Measurements from ENCODE around the gene MCOLN2. TPM values are rescaled to one million over a fixed set of nuclear protein-coding genes. Genes with fewer than 3 reads are reported as not detected.

The MCOLN2 gene
- polyA plus RNA-seq, 1 of the 3 experiments (the other 2 are of a cell fraction), result not detected

DNA sequence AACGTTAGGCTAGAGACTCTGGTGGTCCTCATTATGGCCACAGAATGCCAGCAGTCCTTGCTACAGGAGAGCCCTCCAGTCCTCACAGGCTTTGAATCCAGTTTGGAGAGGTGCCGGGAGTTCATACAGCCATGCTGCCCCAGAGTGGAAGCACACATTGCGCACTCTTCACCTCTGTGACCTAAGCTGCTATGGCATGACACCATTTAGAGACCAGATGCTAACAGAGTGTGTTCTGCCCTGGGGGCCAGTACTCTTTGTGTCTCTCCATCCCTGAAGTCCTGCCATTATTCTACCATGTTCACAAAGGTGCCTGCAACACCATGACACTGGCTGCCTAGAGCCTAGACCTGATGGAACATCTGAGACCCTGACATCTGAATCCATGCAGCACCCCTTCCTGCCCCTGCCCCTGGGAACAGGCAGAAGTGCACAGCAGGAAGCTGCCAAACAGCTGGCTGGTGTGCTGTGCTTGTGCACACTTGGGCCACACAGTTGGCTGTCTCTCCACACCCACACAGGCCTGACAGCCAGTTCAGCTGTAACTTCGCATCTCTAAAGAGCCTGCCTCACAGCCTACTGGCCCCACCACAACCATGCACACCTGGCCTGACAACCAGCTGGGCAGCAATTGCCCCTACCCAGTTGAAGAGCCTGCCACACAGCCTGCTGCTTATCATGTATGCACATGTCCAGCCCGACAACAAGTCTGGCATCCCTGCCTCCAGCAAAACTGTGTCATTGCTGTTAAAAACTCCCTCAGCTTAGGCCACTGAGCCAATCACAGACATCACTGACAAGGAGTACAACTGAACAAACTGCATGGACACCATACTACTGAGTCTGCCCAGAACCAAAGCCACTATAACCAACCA is 49.1 kb downstream of the MCOLN2 start:
- peaks cover 20% of the 10 kb centered on the region; the same call in 1 of the 2 replicates for H3K27me3 ChIP-seq (ENCODE audit: insufficient read depth)
- no peaks in the 10 kb centered on the region for H3K79me2 ChIP-seq (ENCODE audit: insufficient read depth)
- H3K9me3 ChIP-seq, result peaks cover 4% of the 10 kb centered on the region; the same call in 1 of the 2 replicates
- DNase-seq, result no peak
- no peak overlapping the region for H3K4me3 ChIP-seq (ENCODE audit: low read depth in 2 of 2, low read length in 1 of 2)
- H3F3A ChIP-seq (replicated peaks; ENCODE audit: insufficient read depth), result peaks cover 3% of the 10 kb centered on the region
- WGBS (ENCODE audit: low lambda C conversion rate), result 67% methylated on average over 3 of the region's 5 CpGs
- H3K4me1 ChIP-seq (ENCODE audit: control insufficient read depth in 1 of 2, insufficient read depth in 2 of 2, low read depth in 1 of 2, low read length in 1 of 2), result no peaks in the 10 kb centered on the region; a peak in 2 of 4 replicates
- TF ChIP-seq, protein P1, sequence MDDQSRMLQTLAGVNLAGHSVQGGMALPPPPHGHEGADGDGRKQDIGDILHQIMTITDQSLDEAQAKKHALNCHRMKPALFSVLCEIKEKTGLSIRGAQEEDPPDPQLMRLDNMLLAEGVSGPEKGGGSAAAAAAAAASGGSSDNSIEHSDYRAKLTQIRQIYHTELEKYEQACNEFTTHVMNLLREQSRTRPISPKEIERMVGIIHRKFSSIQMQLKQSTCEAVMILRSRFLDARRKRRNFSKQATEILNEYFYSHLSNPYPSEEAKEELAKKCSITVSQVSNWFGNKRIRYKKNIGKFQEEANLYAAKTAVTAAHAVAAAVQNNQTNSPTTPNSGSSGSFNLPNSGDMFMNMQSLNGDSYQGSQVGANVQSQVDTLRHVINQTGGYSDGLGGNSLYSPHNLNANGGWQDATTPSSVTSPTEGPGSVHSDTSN (IDR thresholded peaks at IDR 0.05), result no peak
- TF ChIP-seq SMC3 (IDR thresholded peaks at IDR 0.05; ENCODE audit: low read depth, low read length), result no peak
- no peak for TF ChIP-seq MEF2A (IDR thresholded peaks at IDR 0.05; ENCODE audit: borderline replicate concordance, low read depth)
- TF ChIP-seq GATA2 (CRISPR knock-in tag; IDR thresholded peaks at IDR 0.05), result no peak
- TF ChIP-seq, protein P2, sequence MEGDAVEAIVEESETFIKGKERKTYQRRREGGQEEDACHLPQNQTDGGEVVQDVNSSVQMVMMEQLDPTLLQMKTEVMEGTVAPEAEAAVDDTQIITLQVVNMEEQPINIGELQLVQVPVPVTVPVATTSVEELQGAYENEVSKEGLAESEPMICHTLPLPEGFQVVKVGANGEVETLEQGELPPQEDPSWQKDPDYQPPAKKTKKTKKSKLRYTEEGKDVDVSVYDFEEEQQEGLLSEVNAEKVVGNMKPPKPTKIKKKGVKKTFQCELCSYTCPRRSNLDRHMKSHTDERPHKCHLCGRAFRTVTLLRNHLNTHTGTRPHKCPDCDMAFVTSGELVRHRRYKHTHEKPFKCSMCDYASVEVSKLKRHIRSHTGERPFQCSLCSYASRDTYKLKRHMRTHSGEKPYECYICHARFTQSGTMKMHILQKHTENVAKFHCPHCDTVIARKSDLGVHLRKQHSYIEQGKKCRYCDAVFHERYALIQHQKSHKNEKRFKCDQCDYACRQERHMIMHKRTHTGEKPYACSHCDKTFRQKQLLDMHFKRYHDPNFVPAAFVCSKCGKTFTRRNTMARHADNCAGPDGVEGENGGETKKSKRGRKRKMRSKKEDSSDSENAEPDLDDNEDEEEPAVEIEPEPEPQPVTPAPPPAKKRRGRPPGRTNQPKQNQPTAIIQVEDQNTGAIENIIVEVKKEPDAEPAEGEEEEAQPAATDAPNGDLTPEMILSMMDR (IDR thresholded peaks at IDR 0.05), result no peak
- TF ChIP-seq, protein P3, sequence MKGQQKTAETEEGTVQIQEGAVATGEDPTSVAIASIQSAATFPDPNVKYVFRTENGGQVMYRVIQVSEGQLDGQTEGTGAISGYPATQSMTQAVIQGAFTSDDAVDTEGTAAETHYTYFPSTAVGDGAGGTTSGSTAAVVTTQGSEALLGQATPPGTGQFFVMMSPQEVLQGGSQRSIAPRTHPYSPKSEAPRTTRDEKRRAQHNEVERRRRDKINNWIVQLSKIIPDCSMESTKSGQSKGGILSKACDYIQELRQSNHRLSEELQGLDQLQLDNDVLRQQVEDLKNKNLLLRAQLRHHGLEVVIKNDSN (IDR thresholded peaks at IDR 0.05; ENCODE audit: borderline replicate concordance, low read depth), result no peak
- no peak for TF ChIP-seq MXI1 (IDR thresholded peaks at IDR 0.05; ENCODE audit: low read depth, low read length)
- no peak for TF ChIP-seq YY1 (IDR thresholded peaks at IDR 0.05; ENCODE audit: low read depth)
- TF ChIP-seq, protein P4, sequence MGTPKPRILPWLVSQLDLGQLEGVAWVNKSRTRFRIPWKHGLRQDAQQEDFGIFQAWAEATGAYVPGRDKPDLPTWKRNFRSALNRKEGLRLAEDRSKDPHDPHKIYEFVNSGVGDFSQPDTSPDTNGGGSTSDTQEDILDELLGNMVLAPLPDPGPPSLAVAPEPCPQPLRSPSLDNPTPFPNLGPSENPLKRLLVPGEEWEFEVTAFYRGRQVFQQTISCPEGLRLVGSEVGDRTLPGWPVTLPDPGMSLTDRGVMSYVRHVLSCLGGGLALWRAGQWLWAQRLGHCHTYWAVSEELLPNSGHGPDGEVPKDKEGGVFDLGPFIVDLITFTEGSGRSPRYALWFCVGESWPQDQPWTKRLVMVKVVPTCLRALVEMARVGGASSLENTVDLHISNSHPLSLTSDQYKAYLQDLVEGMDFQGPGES (IDR thresholded peaks at IDR 0.05; ENCODE audit: low read depth, low read length), result no peak
- TF ChIP-seq SIN3A (IDR thresholded peaks at IDR 0.05; ENCODE audit: borderline replicate concordance, low read depth, low read length), result no peak
- no peak overlapping the region for H3K4me2 ChIP-seq
- H4K20me1 ChIP-seq (ENCODE audit: insufficient read depth), result no peaks in the 10 kb centered on the region
- H3K9ac ChIP-seq, result no peak overlapping the region
- POLR2A ChIA-PET, result no interaction called here
- CTCF ChIA-PET, result interaction anchor here (1.1 to 9.9 kb wide), 4 partner anchors 55 to 308 kb away, joined by 3 to 193 read pairs (median 6); partner anchors contain the start of gene C1orf52
- H3K27ac ChIP-seq (ENCODE audit: low read depth in 2 of 2, low read length in 1 of 2), result no peak overlapping the region
- H3K9me2 ChIP-seq, result no peaks in the 10 kb centered on the region
- H3K36me3 ChIP-seq (replicated peaks in 1 of 2; ENCODE audit: control insufficient read depth in 1 of 2, insufficient read depth in 2 of 2, low read length in 1 of 2), result no peaks in the 10 kb centered on the region
- no peak overlapping the region for H2AFZ ChIP-seq (ENCODE audit: low read depth)
